ENCODE data around the gene LGR4.

LGR4 gene

GRCh38 chr11:27397624-27398399, 74.8 kb downstream of the LGR4 start:
- DNase-seq, result no peak

GRCh38 chr11:27396259-27396839, 76.2 kb downstream of the LGR4 start:
- no peak for DNase-seq

- no peak for DNase-seq
Measured at GRCh38 chr11:27395556-27396258, 76.9 kb downstream of the LGR4 start.

- DNase-seq, result no peak
Measured at GRCh38 chr11:27394781-27395228, 77.8 kb downstream of the LGR4 start.

GRCh38 chr11:27392278-27393114, 80.1 kb downstream of the LGR4 start:
- no peak for DNase-seq

- no peak for DNase-seq
Measured at GRCh38 chr11:27391331-27392015, 81.1 kb downstream of the LGR4 start.

GRCh38 chr11:27390318-27391295, 82.0 kb downstream of the LGR4 start:
- no peak for DNase-seq

GRCh38 chr11:27388869-27389268, 83.7 kb downstream of the LGR4 start:
- no peak for DNase-seq

GRCh38 chr11:27388001-27388400, 84.6 kb downstream of the LGR4 start:
- no peak for DNase-seq

GRCh38 chr11:27387362-27387761, 85.2 kb downstream of the LGR4 start:
- DNase-seq, result no peak

GRCh38 chr11:27386181-27386845, 86.3 kb downstream of the LGR4 start:
- no peak for DNase-seq

GRCh38 chr11:27385245-27385644, 87.3 kb downstream of the LGR4 start:
- DNase-seq, result no peak

- DNase-seq, result no peak
Measured at GRCh38 chr11:27384227-27384626, 88.4 kb downstream of the LGR4 start.

GRCh38 chr11:27383645-27384044, 88.9 kb downstream of the LGR4 start:
- DNase-seq, result no peak

GRCh38 chr11:27381238-27381666, 91.3 kb downstream of the LGR4 start:
- no peak for DNase-seq

GRCh38 chr11:27380771-27381170, 91.8 kb downstream of the LGR4 start:
- no peak for DNase-seq

- DNase-seq, result no peak
Measured at GRCh38 chr11:27379449-27379848, 93.1 kb downstream of the LGR4 start.

GRCh38 chr11:27375370-27375769, 97.2 kb downstream of the LGR4 start:
- DNase-seq, result no peak

GRCh38 chr11:27373856-27374602, 98.6 kb downstream of the LGR4 start:
- DNase-seq, result no peak

- DNase-seq, result no peak
Measured at GRCh38 chr11:27373392-27373791, 99.2 kb downstream of the LGR4 start.
